Keratinocyte (primary cell): ENCODE data around the gene C4orf36. TPM values are rescaled to one million over a fixed set of nuclear protein-coding genes. Genes with fewer than 3 reads are reported as not detected.

ENCODE experiments used
- DNase-seq: peaks from one replicate; pipeline ENCODE4 v3.0.0-alpha.2; 2011; ENCODE audit warnings: low read depth, missing footprints, low spot score
- FAIRE-seq: peaks from 2 replicates; lab custom pipeline; 2011; peaks lifted over from hg19 to GRCh38; lab: Jason Lieb, UNC
- H2AFZ ChIP-seq: 2 replicates; pipeline ENCODE4 v1.6.0; 2012; ENCODE audit warnings: low read length, control low read depth, inconsistent platforms; ENCODE audit not compliant: control insufficient read depth
- H3K27ac ChIP-seq: 2 replicates; pipeline ENCODE4 v1.5.1; 2011; ENCODE audit warnings: low read length; ENCODE audit not compliant: control insufficient read depth, insufficient read depth
- H3K27me3 ChIP-seq: 3 replicates; pipeline ENCODE4 v1.6.0; 2011; ENCODE audit warnings: low read length; ENCODE audit not compliant: control insufficient read depth, insufficient read depth; ENCODE audit errors: extremely low read depth
- H3K36me3 ChIP-seq, 2 experiments: 2 replicates in 1 of 2; 3 replicates in 1 of 2; pipeline ENCODE4 v1.5.1; 2011; ENCODE audit warnings: low read length in 2 of 2, mild to moderate bottlenecking in 1 of 2; ENCODE audit not compliant: control insufficient read depth in 2 of 2, insufficient read depth in 2 of 2; ENCODE audit errors: extremely low read depth in 1 of 2
- H3K4me1 ChIP-seq: 3 replicates; pipeline ENCODE4 v1.5.1; 2011; ENCODE audit warnings: low read length; ENCODE audit not compliant: control insufficient read depth, insufficient read depth; ENCODE audit errors: extremely low read depth
- H3K4me2 ChIP-seq: 3 replicates; pipeline ENCODE4 v1.6.0; 2011; ENCODE audit warnings: low read depth, low read length; ENCODE audit not compliant: control insufficient read depth, insufficient read depth; ENCODE audit errors: extremely low read depth
- H3K4me3 ChIP-seq, 3 experiments: fragments of 200-600 bp in 1 of 3; sonication (generic) in 1 of 3; 2 replicates in 2 of 3; 3 replicates in 1 of 3; pipeline ENCODE4 v1.5.1; 2011 to 2016; ENCODE audit warnings: low read length in 3 of 3, mild to moderate bottlenecking in 3 of 3, control low read depth in 2 of 3, inconsistent platforms in 1 of 3, low read depth in 1 of 3, mixed read lengths in 1 of 3, mixed run types in 1 of 3, moderate library complexity in 1 of 3; ENCODE audit not compliant: control insufficient read depth in 2 of 3, insufficient read depth in 2 of 3; ENCODE audit errors: extremely low read depth in 1 of 3
- H3K79me2 ChIP-seq: 2 replicates; pipeline ENCODE4 v1.6.0; 2012; ENCODE audit warnings: low read length; ENCODE audit not compliant: control insufficient read depth, insufficient read depth
- H3K9ac ChIP-seq: 3 replicates; pipeline ENCODE4 v1.6.0; 2011; ENCODE audit warnings: low read length; ENCODE audit not compliant: control insufficient read depth, insufficient read depth; ENCODE audit errors: extremely low read depth
- H3K9me1 ChIP-seq: 3 replicates; pipeline ENCODE4 v1.6.0; 2011; ENCODE audit warnings: low read length; ENCODE audit not compliant: control insufficient read depth, insufficient read depth; ENCODE audit errors: extremely low read depth
- H3K9me3 ChIP-seq: 2 replicates; pipeline ENCODE4 v1.5.1; 2012; ENCODE audit warnings: low read depth, low read length; ENCODE audit not compliant: control insufficient read depth
- H4K20me1 ChIP-seq: 3 replicates; pipeline ENCODE4 v1.6.0; 2011; ENCODE audit warnings: low read length; ENCODE audit not compliant: control insufficient read depth, insufficient read depth; ENCODE audit errors: extremely low read depth
- CTCF ChIP-seq, 3 experiments: IDR thresholded peaks in 1 of 3; conservative IDR thresholded peaks in 1 of 3; optimal IDR thresholded peaks in 1 of 3; 2 replicates in 2 of 3; 3 replicates in 1 of 3; pipeline versions ENCODE3 to v1.5.1; 2011; ENCODE audit warnings: low read length in 3 of 3, mild to moderate bottlenecking in 3 of 3, moderate library complexity in 2 of 3, control low read depth in 1 of 3, inconsistent platforms in 1 of 3; ENCODE audit not compliant: insufficient read depth in 2 of 3; ENCODE audit errors: extremely low read depth in 1 of 3
- EZH2 ChIP-seq: IDR thresholded peaks from one replicate; pipeline ENCODE4 v1.6.1; 2012; ENCODE audit warnings: inconsistent platforms, mild to moderate bottlenecking, low read length, moderate library complexity
- dilution Hi-C: fragments of 300-500 bp; cut with MboI; formaldehyde crosslinking; loops from one replicate; pipeline ENCODE4 v1.7.0; 2020; ENCODE audit warnings: low sequenced_read_pairs; ENCODE audit not compliant: extremely low pct_ligation_motif_present
- polyA plus RNA-seq, 5 experiments: library from polyadenylated mRNA; depleted of rRNA in 3 of 5; stranded (reverse) in 3 of 5; stranded (forward) in 1 of 5; unstranded in 1 of 5; fragments of >200 nt; gene quantifications; 1 replicate in 1 of 5; 2 replicates in 3 of 5; 3 replicates in 1 of 5; pipeline versions ENCODE4 v1.2.1 to v1.2.3, GENCODE V29; 2011 to 2012; ENCODE audit warnings: missing spikeins in 2 of 5, low read depth in 1 of 5, low replicate concordance in 1 of 5

The C4orf36 gene
- polyA plus RNA-seq, 1 donor (not counting 4 experiments of a cell fraction or from before 2014, with no cell fraction given), result 1.2 TPM

DNA sequence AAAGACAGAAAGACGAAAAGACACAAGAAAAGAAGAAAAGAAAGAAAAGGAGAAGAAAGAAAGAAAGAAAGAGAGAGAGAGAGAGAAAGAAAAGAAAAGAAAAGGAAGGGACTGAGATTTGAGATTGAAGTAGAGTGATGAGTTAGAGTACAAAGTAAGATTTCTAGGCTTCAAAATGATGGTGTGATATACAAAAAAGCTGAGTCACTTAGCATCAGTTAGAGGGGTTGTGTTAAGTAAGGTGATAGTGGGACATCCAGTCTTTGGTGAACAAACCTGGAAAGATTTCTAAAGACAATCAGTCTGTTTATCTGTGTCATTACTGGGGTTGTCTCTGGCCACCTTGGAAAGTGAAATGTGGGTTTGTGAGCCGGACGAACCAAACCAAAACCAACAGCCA is 56.5 kb downstream of the C4orf36 start:
- H3K9ac ChIP-seq, result no peak overlapping the region
- H3K9me3 ChIP-seq, result no peaks in the 10 kb centered on the region
- no peaks in the 10 kb centered on the region for H3K9me1 ChIP-seq
- no peak overlapping the region for H3K27ac ChIP-seq
- H3K27me3 ChIP-seq, result no peaks in the 10 kb centered on the region
- dilution Hi-C loops, result no loop called here
- no peaks in the 10 kb centered on the region for H4K20me1 ChIP-seq
- DNase-seq, result no peak
- FAIRE-seq, result no peak
- TF ChIP-seq EZH2 (no peak), CTCF (optimal IDR thresholded peaks at IDR 0.05 in 1 of 3, IDR thresholded peaks at IDR 0.05 in 1 of 3, conservative IDR thresholded peaks at IDR 0.05 in 1 of 3; ENCODE audit: extremely low read depth in 1 of 3, insufficient read depth in 2 of 3, low read length in 3 of 3) (no peak)
- H2AFZ ChIP-seq, result no peak overlapping the region
- H3K4me3 ChIP-seq, result no peak overlapping the region
- H3K4me1 ChIP-seq, result peaks cover 56% of the 10 kb centered on the region
- H3K36me3 ChIP-seq, result peaks cover 5 to 15% of the 10 kb centered on the region in 2 experiments
- H3K79me2 ChIP-seq, result peaks cover 56% of the 10 kb centered on the region
- no peak overlapping the region for H3K4me2 ChIP-seq

DNA sequence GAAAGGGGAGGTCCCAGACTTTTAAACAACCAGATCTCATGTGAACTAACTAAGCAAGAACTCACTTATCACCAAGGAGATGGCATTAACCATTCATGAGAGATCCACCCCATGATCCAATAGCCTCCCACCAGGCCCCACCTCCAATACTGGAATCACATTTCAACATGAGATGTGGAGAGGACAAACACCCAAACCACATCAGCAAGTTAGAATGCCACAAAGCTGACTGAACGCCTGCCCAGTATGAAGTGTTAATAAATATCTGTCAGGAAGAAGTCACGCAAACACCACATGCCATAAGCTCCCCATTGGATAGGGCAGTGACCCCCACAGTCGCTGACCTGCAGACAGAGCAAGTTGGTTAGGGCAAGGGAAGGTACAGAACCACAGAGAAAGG is 57.3 kb downstream of the C4orf36 start:
- dilution Hi-C loops, result no loop called here
- no peak overlapping the region for H2AFZ ChIP-seq
- no peaks in the 10 kb centered on the region for H4K20me1 ChIP-seq
- no peak overlapping the region for H3K4me2 ChIP-seq
- peaks cover 56% of the 10 kb centered on the region for H3K79me2 ChIP-seq
- no peak for DNase-seq
- H3K27ac ChIP-seq, result peak overlapping the region; percentile 19
- TF ChIP-seq EZH2, result no peak
- TF ChIP-seq CTCF (optimal IDR thresholded peaks at IDR 0.05 in 1 of 3, IDR thresholded peaks at IDR 0.05 in 1 of 3, conservative IDR thresholded peaks at IDR 0.05 in 1 of 3; ENCODE audit: extremely low read depth in 1 of 3, insufficient read depth in 2 of 3, low read length in 3 of 3), result no peak
- no peak overlapping the region for H3K4me3 ChIP-seq
- H3K9me3 ChIP-seq, result no peaks in the 10 kb centered on the region
- H3K27me3 ChIP-seq, result no peaks in the 10 kb centered on the region
- H3K9ac ChIP-seq, result no peak overlapping the region
- H3K9me1 ChIP-seq, result peaks cover 2% of the 10 kb centered on the region
- peaks cover 10 to 17% of the 10 kb centered on the region in 2 experiments for H3K36me3 ChIP-seq
- H3K4me1 ChIP-seq, result peaks cover 54% of the 10 kb centered on the region
- FAIRE-seq, result peak; percentile 88
